Skeletal muscle tissue (tissue), 4 donors: Measurements from ENCODE around the gene TMX3. TPM values are rescaled to one million over a fixed set of nuclear protein-coding genes. Genes with fewer than 3 reads are reported as not detected.

Experiments used
- H3K27ac ChIP-seq: one replicate; pipeline ENCODE4 v1.7.0; 2013; ENCODE audit warnings: mild to moderate bottlenecking, low read depth, low read length, inconsistent platforms
- H3K27me3 ChIP-seq, 3 donors: one replicate each; pipeline ENCODE4 v1.7.0; 2013; ENCODE audit warnings: low read length in 3 of 3; ENCODE audit not compliant: control insufficient read depth in 3 of 3, insufficient read depth in 3 of 3
- H3K36me3 ChIP-seq, 3 donors: one replicate each; pipeline ENCODE4 v1.7.0; 2013; ENCODE audit warnings: low read length in 3 of 3; ENCODE audit not compliant: control insufficient read depth in 3 of 3, insufficient read depth in 3 of 3
- H3K4me1 ChIP-seq, 3 donors: one replicate each; pipeline ENCODE4 v1.7.0; 2013; ENCODE audit warnings: low read length in 3 of 3, mild to moderate bottlenecking in 3 of 3; ENCODE audit not compliant: control insufficient read depth in 3 of 3, insufficient read depth in 3 of 3
- H3K4me3 ChIP-seq, 3 donors: one replicate each; pipeline ENCODE4 v1.7.0; 2013; ENCODE audit warnings: low read length in 3 of 3
- H3K9ac ChIP-seq, 3 donors: one replicate each; pipeline ENCODE4 v1.7.0; 2013; ENCODE audit warnings: low read length in 3 of 3, mild to moderate bottlenecking in 3 of 3, moderate library complexity in 2 of 3, low read depth in 1 of 3
- H3K9me3 ChIP-seq, 3 donors: one replicate each; pipeline ENCODE4 v1.7.0; 2013; ENCODE audit warnings: low read length in 3 of 3; ENCODE audit not compliant: control insufficient read depth in 3 of 3
- total RNA-seq: library from RNA; depleted of rRNA; stranded (reverse); fragments of >200 nt; gene quantifications from one replicate; pipeline ENCODE4 v1.2.3, GENCODE V29; 2014
- donor health status: Osteomylitis.

The TMX3 gene
- total RNA-seq, 1 donor from 2014 or later = 39.1 TPM

DNA sequence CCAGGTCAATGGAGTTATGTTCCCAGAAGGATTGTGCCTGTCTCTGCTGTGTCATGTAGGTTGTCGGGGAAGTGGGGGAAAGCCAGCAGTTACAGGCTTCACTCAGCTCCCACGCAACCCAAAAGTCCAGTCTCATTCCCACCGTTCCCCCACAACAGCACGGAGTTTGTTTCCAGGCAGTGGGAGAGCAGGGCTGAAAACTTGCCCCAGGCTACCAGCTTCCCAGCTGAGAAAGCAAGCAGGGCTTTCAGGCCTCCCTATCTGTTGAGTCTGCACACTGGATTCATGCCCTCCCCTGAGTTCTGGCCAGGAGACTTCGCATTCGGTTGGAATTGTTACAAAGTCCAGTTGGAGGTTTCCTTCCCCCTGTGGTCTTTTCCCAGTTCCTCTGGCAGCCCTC is 76.3 kb downstream of the TMX3 start:
- Histone ChIP-seq H3K9ac (no peak overlapping the region), H3K4me1 (no peaks in the 10 kb centered on the region), H3K27ac (no peak overlapping the region), H3K4me3 (no peak overlapping the region), H3K27me3 (no peaks in the 10 kb centered on the region), H3K9me3 (no peaks in the 10 kb centered on the region), H3K36me3 (no peaks in the 10 kb centered on the region)

DNA sequence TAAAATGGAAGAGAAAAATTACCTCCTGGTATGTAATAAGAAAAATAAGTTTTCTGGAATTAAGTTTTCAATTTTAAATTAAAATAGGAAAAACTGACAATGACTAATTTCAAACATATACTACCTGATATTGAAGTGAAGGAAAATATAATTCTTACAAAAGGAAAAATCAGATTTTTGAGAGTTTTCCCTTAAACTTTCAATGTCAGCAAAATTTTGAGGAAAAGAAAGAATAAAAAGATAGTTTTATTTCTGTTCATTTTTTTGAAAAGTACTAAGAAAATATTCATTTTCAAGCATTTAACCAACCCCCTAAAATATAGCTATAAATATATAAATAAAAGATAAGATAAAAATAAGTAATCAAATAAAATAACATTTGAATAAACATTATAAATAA is 87.1 kb downstream of the TMX3 start:
- H3K27me3 ChIP-seq = no peaks in the 10 kb centered on the region
- no peak overlapping the region for H3K27ac ChIP-seq
- no peaks in the 10 kb centered on the region for H3K9me3 ChIP-seq
- H3K4me3 ChIP-seq = no peak overlapping the region
- H3K9ac ChIP-seq = no peak overlapping the region
- H3K36me3 ChIP-seq = no peaks in the 10 kb centered on the region
- no peaks in the 10 kb centered on the region for H3K4me1 ChIP-seq

Other genes starting within 250 kb of the TMX3 start
- 21.9 TPM for gene CCDC102B, start 83.0 kb upstream of the TMX3 start, total RNA-seq